HepG2 (cell line): ENCODE data around the gene LOX.

Experiments
- ARID4A ChIP-seq: sonication (generic); formaldehyde crosslinking; IDR thresholded peaks from 2 replicates; pipeline ENCODE4 v1.5.0; 2020; ENCODE audit warnings: mild to moderate bottlenecking, missing genetic modification reagents, borderline replicate concordance
- BHLHE40 ChIP-seq: IDR thresholded peaks from 2 replicates; pipeline ENCODE4 v1.6.1; 2011; ENCODE audit warnings: low read length, improper control_type of control experiment
- FIP1L1 ChIP-seq: fragments of 200-400 bp; formaldehyde crosslinking; IDR thresholded peaks from 2 replicates; pipeline ENCODE4 v1.6.1; 2018; ENCODE audit warnings: low read depth, mild to moderate bottlenecking, low read length, moderate library complexity, borderline replicate concordance; ENCODE audit not compliant: insufficient read depth
- FOXJ3 ChIP-seq: sonication (generic); formaldehyde crosslinking; IDR thresholded peaks from 2 replicates; pipeline ENCODE4 v1.4.0; 2020; ENCODE audit warnings: missing genetic modification reagents, mild to moderate bottlenecking, borderline replicate concordance
- FOXK1 ChIP-seq: sonication (generic); formaldehyde crosslinking; IDR thresholded peaks from 2 replicates; pipeline ENCODE4 v1.4.0; 2020; ENCODE audit warnings: low read depth, missing genetic modification reagents, borderline replicate concordance
- GTF2F1 ChIP-seq: fragments of 150-350 bp; IDR thresholded peaks from 2 replicates; pipeline ENCODE4 v1.6.1; 2014; ENCODE audit warnings: low read length
- SNAPC5 ChIP-seq: sonication (generic); formaldehyde crosslinking; IDR thresholded peaks from 2 replicates; pipeline ENCODE4 v1.8.1; 2023; ENCODE audit warnings: mild to moderate bottlenecking, missing genetic modification reagents, borderline replicate concordance
- SUZ12 ChIP-seq: fragments of 150-350 bp; IDR thresholded peaks from 2 replicates; pipeline ENCODE4 v1.6.1; 2014; ENCODE audit warnings: low read depth, low read length
- ZNF558 ChIP-seq: sonication (generic); formaldehyde crosslinking; IDR thresholded peaks from 2 replicates; pipeline ENCODE4 v1.9.0; 2022; ENCODE audit warnings: mild to moderate bottlenecking, missing genetic modification reagents, borderline replicate concordance

- no peak for TF ChIP-seq FIP1L1
- TF ChIP-seq FOXJ3 (CRISPR knock-in tag): no peak
- no peak for TF ChIP-seq SNAPC5 (CRISPR knock-in tag)
- TF ChIP-seq ZNF558 (CRISPR knock-in tag): no peak
- no peak for TF ChIP-seq FOXK1 (CRISPR knock-in tag)
- no peak for TF ChIP-seq GTF2F1
- TF ChIP-seq BHLHE40: no peak
- no peak for TF ChIP-seq SUZ12
- no peak for TF ChIP-seq ARID4A (CRISPR knock-in tag)
Measured at GRCh38 chr5:122114501-122114900, 36.4 kb upstream of the LOX start.
